B cell (primary cell): ENCODE data around the gene GUCD1. TPM values are rescaled to one million over a fixed set of nuclear protein-coding genes. Genes with fewer than 3 reads are reported as not detected.

ENCODE experiments used
- ATAC-seq: fragments of 200-7000 bp; cut with Tn5 transposase; one replicate; pipeline ENCODE4 v1.10.0; 2021; ENCODE audit warnings: low read depth, mild to moderate bottlenecking, moderate number of reproducible peaks, moderate library complexity
- CTCF ChIA-PET: fragments of 350-600 bp; sonication (Branson Sonifier 250); formaldehyde crosslinking; loops from one replicate; lab custom pipeline; 2021; ENCODE audit warnings: antibody characterized with exemption, inconsistent platforms; lab: Charles Lee
- POLR2A ChIA-PET: fragments of 350-600 bp; sonication (Branson Sonifier 250); formaldehyde crosslinking; loops from one replicate; lab custom pipeline; 2021; ENCODE audit warnings: antibody characterized with exemption; lab: Charles Lee
- DNase-seq: peaks from one replicate; pipeline ENCODE4 v3.0.0; 2013
- H2AFZ ChIP-seq: 2 replicates; pipeline ENCODE4 v1.6.1; 2012; ENCODE audit warnings: mild to moderate bottlenecking, low read depth, low read length; ENCODE audit not compliant: insufficient read depth, poor library complexity, severe bottlenecking
- H3K27ac ChIP-seq, 2 donors: 1 replicate in 1 of 2; 2 replicates in 1 of 2; pipeline ENCODE4 v1.5.1; 2012 to 2013; ENCODE audit warnings: low read length in 2 of 2, mild to moderate bottlenecking in 2 of 2, moderate library complexity in 1 of 2
- H3K27me3 ChIP-seq, 4 experiments: fragments of 200-600 bp in 1 of 4; sonication (generic) in 1 of 4; replicated peaks in 1 of 4; 1 replicate in 2 of 4; 2 replicates in 2 of 4; pipeline versions ENCODE4 v1.6.1 to v1.7.0; 2013 to 2016; ENCODE audit warnings: low read length in 3 of 4, mild to moderate bottlenecking in 2 of 4, mixed read lengths in 1 of 4, moderate library complexity in 1 of 4; ENCODE audit not compliant: insufficient read depth in 4 of 4, control insufficient read depth in 3 of 4; ENCODE audit errors: control extremely low read depth in 1 of 4
- H3K36me3 ChIP-seq, 2 experiments: replicated peaks in 1 of 2; 1 replicate in 1 of 2; 2 replicates in 1 of 2; pipeline versions ENCODE4 v1.6.1 to v1.7.1; 2013; ENCODE audit warnings: low read length in 1 of 2; ENCODE audit not compliant: insufficient read depth in 2 of 2, control insufficient read depth in 1 of 2; ENCODE audit errors: control extremely low read depth in 1 of 2, extremely low read depth in 1 of 2
- H3K4me1 ChIP-seq, 2 donors: fragments of 200-600 bp in 1 of 2; sonication (generic) in 1 of 2; 1 replicate in 1 of 2; 2 replicates in 1 of 2; pipeline versions ENCODE4 v1.5.1 to v1.6.1; 2013 to 2017; ENCODE audit warnings: low read length in 2 of 2; ENCODE audit not compliant: control insufficient read depth in 2 of 2, insufficient read depth in 2 of 2
- H3K4me2 ChIP-seq: replicated peaks from 2 replicates; pipeline ENCODE3; 2012; ENCODE audit warnings: mild to moderate bottlenecking, low read depth, low read length; ENCODE audit not compliant: poor library complexity, severe bottlenecking
- H3K4me3 ChIP-seq, 5 experiments: fragments of 200-600 bp in 1 of 5; sonication (generic) in 1 of 5; 1 replicate in 3 of 5; 2 replicates in 2 of 5; pipeline versions ENCODE4 v1.5.1 to v1.7.0; 2011 to 2016; ENCODE audit warnings: low read length in 4 of 5, mild to moderate bottlenecking in 4 of 5, low read depth in 2 of 5, control low read depth in 1 of 5, moderate library complexity in 1 of 5; ENCODE audit not compliant: insufficient read depth in 1 of 5; ENCODE audit errors: control extremely low read depth in 1 of 5, extremely low read depth in 1 of 5
- H3K79me2 ChIP-seq: fragments of 200-600 bp; sonication (generic); one replicate; pipeline ENCODE4 v1.6.0; 2016; ENCODE audit warnings: low read length; ENCODE audit not compliant: control insufficient read depth, insufficient read depth
- H3K9ac ChIP-seq: fragments of 200-600 bp; sonication (generic); 2 replicates; pipeline ENCODE4 v1.6.1; 2017; ENCODE audit warnings: mild to moderate bottlenecking, low read length, moderate library complexity
- H3K9me3 ChIP-seq, 3 donors: one replicate each; pipeline versions ENCODE4 v1.6.1 to v1.7.1; 2013; ENCODE audit warnings: low read length in 2 of 3; ENCODE audit not compliant: control insufficient read depth in 2 of 3, insufficient read depth in 1 of 3; ENCODE audit errors: control extremely low read depth in 1 of 3
- H4K20me1 ChIP-seq: 2 replicates; pipeline ENCODE4 v1.6.0; 2012; ENCODE audit warnings: mild to moderate bottlenecking, low read length; ENCODE audit not compliant: insufficient read depth, control insufficient read depth, poor library complexity, severe bottlenecking
- H3K27ac Mint-ChIP-seq: one replicate; pipeline ENCODE4 v1.8.0; 2021; ENCODE audit warnings: mixed read lengths
- H3K27me3 Mint-ChIP-seq: one replicate; pipeline ENCODE4 v1.8.0; 2021; ENCODE audit warnings: mixed read lengths
- H3K4me1 Mint-ChIP-seq: one replicate; pipeline ENCODE4 v1.8.0; 2021; ENCODE audit warnings: mixed read lengths
- H3K4me3 Mint-ChIP-seq: one replicate; pipeline ENCODE4 v1.8.0; 2021; ENCODE audit warnings: mixed read lengths
- H3K9me3 Mint-ChIP-seq: one replicate; pipeline ENCODE4 v1.8.0; 2022; ENCODE audit warnings: mixed read lengths; ENCODE audit not compliant: insufficient read depth
- CTCF ChIP-seq: fragments of 200-600 bp; IDR thresholded peaks from one replicate; pipeline ENCODE4 v1.8.0; 2022; ENCODE audit warnings: antibody characterized with exemption, mild to moderate bottlenecking
- EZH2 ChIP-seq: IDR thresholded peaks from 2 replicates; pipeline ENCODE4 v1.6.1; 2012; ENCODE audit warnings: borderline replicate concordance, low read depth, mild to moderate bottlenecking, moderate library complexity, low read length; ENCODE audit not compliant: insufficient read depth, poor library complexity, severe bottlenecking
- WGBS: methylation state at CpG from one replicate; pipeline ENCODE4 v1.1.5; 2013; ENCODE audit warnings: missing lambda C conversion rate; ENCODE audit not compliant: insufficient coverage; 5-methylcytosine and 5-hydroxymethylcytosine counted together
- intact Hi-C: fragments of 100-400 bp; cut with micrococcal nuclease; formaldehyde crosslinking; loops from one replicate; pipeline ENCODE4 v1.10.0; 2022
- polyA plus RNA-seq: library from polyadenylated mRNA; depleted of rRNA; stranded (reverse); fragments of >200 nt; gene quantifications from 2 replicates; pipeline ENCODE4 v1.2.3, GENCODE V29; 2012
- total RNA-seq, 2 donors: library from RNA; stranded (reverse); fragments of 120-200 nt in 1 of 2; gene quantifications; 1 replicate in 1 of 2; 2 replicates in 1 of 2; pipeline versions ENCODE4 v1.2.3 to v1.2.4, GENCODE V29; 2013 to 2022

GUCD1 gene
- total and polyA plus RNA-seq, 2 donors (not counting 1 experiment from before 2014, with no cell fraction given) = 257 to 378 TPM

DNA sequence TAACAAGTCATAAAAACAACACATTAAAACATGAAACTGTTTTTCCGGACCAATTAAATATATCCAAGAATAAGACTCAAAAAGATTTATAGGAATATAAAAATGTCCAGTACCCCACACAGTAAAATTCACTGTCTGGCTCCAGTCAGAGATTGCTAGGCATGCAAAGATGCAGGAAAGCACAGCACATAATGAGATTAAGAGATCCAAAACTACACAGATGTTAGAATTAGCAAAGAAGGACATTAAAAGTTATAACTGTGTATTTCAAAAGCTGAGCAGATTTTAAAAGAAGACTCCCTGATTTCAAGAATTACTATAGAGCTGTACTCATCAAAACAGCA lies 24.3 kb upstream of the GUCD1 start:
- Histone ChIP-seq H3K36me3 (peaks cover 3 to 5% of the 10 kb centered on the region in 2 experiments), H3K9ac (no peak overlapping the region), H4K20me1 (no peaks in the 10 kb centered on the region), H3K9me3 (no peaks in the 10 kb centered on the region), H3K4me2 (no peak overlapping the region), H2AFZ (no peak overlapping the region), H3K79me2 (no peaks in the 10 kb centered on the region), H3K27ac (no peak overlapping the region), H3K27me3 (no peaks in the 10 kb centered on the region), H3K4me3 (no peak overlapping the region), H3K4me1 (no peaks in the 10 kb centered on the region)
- DNase-seq (no peak), ATAC-seq (no peak)
- intact Hi-C loops = no loop called here
- Mint-ChIP-seq H3K4me3 (no peak overlapping the region), H3K9me3 (no peaks in the 10 kb centered on the region), H3K27me3 (no peaks in the 10 kb centered on the region), H3K4me1 (no peaks in the 10 kb centered on the region), H3K27ac (no peak overlapping the region)
- TF ChIP-seq EZH2 = no peak
- TF ChIP-seq CTCF = no peak
- CTCF ChIA-PET = no interaction called here
- POLR2A ChIA-PET = no interaction called here
- no CpG with 5 or more reads among the region's 1 CpG for WGBS

- DNase-seq (no peak), ATAC-seq (no peak)
- intact Hi-C loops = no loop called here
- Histone ChIP-seq H3K4me3 (no peak overlapping the region), H3K27me3 (no peaks in the 10 kb centered on the region), H3K9ac (no peak overlapping the region), H3K4me2 (no peak overlapping the region), H4K20me1 (no peaks in the 10 kb centered on the region), H2AFZ (no peak overlapping the region), H3K9me3 (no peaks in the 10 kb centered on the region), H3K79me2 (no peaks in the 10 kb centered on the region), H3K36me3 (peaks cover 3 to 9% of the 10 kb centered on the region in 2 experiments), H3K27ac (no peak overlapping the region), H3K4me1 (no peaks in the 10 kb centered on the region)
- no peak for TF ChIP-seq EZH2
- no peak for TF ChIP-seq CTCF
- H3K4me3 Mint-ChIP-seq = no peak overlapping the region
- H3K9me3 Mint-ChIP-seq = no peaks in the 10 kb centered on the region
- ChIA-PET POLR2A (no interaction called here), CTCF (no interaction called here)
- H3K27ac Mint-ChIP-seq = peak overlapping the region; percentile 3
- H3K27me3 Mint-ChIP-seq = no peaks in the 10 kb centered on the region
- 95% methylated on average over 5 of the region's 8 CpGs for WGBS
- no peaks in the 10 kb centered on the region for H3K4me1 Mint-ChIP-seq
Measured at GRCh38 chr22:24578355-24579257, 23.7 kb upstream of the GUCD1 start.
